ENCODE results near the gene ZNF780A. TPM values are rescaled to one million over a fixed set of nuclear protein-coding genes. Genes with fewer than 3 reads are reported as not detected.
"Not testable (repeated sequence)": the region's sequence is repeated elsewhere in the genome, so short reads cannot be mapped to it uniquely, and the experiment has no call there.

ZNF780A gene
- total RNA-seq, 2 donors from 2014 or later: 6.4 to 9.5 TPM

DNA sequence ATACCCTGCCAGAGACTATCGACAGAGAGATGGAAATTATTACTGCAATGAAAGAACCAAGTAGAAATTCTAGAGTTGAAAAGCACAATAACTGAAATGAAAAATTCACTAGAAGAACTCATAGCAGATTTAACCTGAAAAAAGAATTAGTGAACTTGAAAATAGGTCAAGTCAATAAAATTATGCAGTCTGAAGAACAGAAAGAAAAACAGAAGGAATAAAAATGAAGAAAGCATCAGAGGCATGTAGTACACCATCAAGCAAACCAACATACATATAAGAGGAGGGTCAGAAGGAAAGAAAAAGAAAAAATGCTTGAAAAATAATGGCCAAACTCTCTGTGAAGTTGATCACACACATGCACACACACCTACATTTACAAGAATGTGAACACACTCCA lies 31.1 kb downstream of the ZNF780A start:
- ATAC-seq (no peak), DNase-seq (no peak)
- H3K36me3 Mint-ChIP-seq (ENCODE audit: low read depth): peaks cover 2% of the 10 kb centered on the region
- no peak overlapping the region for H3K27ac Mint-ChIP-seq
- H3K27me3 Mint-ChIP-seq: no peaks in the 10 kb centered on the region
- no peak overlapping the region for H3K4me3 Mint-ChIP-seq
- peaks cover 15% of the 10 kb centered on the region for H3K4me1 Mint-ChIP-seq
- H3K9me3 ChIP-seq (ENCODE audit: control insufficient read depth, low read length, poor library complexity, severe bottlenecking): peaks cover 7% of the 10 kb centered on the region

- Mint-ChIP-seq H3K4me1 (peaks cover 29% of the 10 kb centered on the region), H3K36me3 (ENCODE audit: low read depth) (peaks cover 2% of the 10 kb centered on the region), H3K27ac (no peak overlapping the region), H3K27me3 (no peaks in the 10 kb centered on the region), H3K4me3 (no peak overlapping the region)
- ATAC-seq (no peak), DNase-seq (no peak)
- H3K9me3 ChIP-seq (ENCODE audit: control insufficient read depth, low read length, poor library complexity, severe bottlenecking): peaks cover 4% of the 10 kb centered on the region
These were observed 33.6 kb downstream of the ZNF780A start for GRCh38 chr19:40057166-40057565.

GRCh38 chr19:40056505-40056904 lies 34.2 kb downstream of the ZNF780A start:
- no peak for DNase-seq
- Mint-ChIP-seq H3K36me3 (ENCODE audit: low read depth) (peaks cover 2% of the 10 kb centered on the region), H3K4me1 (peaks cover 29% of the 10 kb centered on the region), H3K4me3 (peak overlapping the region; percentile 97), H3K27ac (peak overlapping the region; percentile 96), H3K27me3 (no peaks in the 10 kb centered on the region)
- H3K9me3 ChIP-seq (ENCODE audit: control insufficient read depth, low read length, poor library complexity, severe bottlenecking): peaks cover 4% of the 10 kb centered on the region
- ATAC-seq: no peak

GRCh38 chr19:40055832-40056504 lies 34.8 kb downstream of the ZNF780A start, which contains the start of gene ZNF780B:
Gene ZNF780B (minus strand): TSS chr19:40056231. CDS start chr19:40050332, 5,899 bp downstream.
- Mint-ChIP-seq H3K27me3 (no peaks in the 10 kb centered on the region), H3K4me1 (peaks cover 29% of the 10 kb centered on the region), H3K27ac (peak within 1 kb of the TSS; percentile 96), H3K36me3 (ENCODE audit: low read depth) (peaks cover 2% of the 10 kb centered on the region), H3K4me3 (peak within 1 kb of the TSS; percentile 97)
- ATAC-seq (peak; percentile 95), DNase-seq (peak; percentile 24 to 35 (median 35))
- H3K9me3 ChIP-seq (ENCODE audit: control insufficient read depth, low read length, poor library complexity, severe bottlenecking): peaks cover 4% of the 10 kb centered on the region

DNA sequence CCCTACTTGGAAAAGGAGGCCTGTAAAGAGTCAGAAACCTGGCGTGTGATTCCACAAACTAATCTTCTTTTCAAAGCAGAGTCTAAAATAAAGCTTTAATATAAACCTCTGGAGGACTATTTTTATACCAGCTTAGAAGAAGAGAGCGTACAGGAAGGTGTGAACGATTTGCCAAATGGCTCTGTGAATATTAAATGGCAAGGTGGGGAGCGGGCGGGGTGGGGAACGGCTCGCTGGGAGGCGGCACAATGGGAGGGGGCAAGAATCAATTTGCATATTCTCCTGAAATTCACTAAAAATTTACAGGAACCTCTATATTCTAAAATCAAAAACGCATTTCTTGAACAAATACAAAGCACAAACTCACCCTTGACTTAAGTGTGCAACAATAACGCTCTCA lies 35.7 kb downstream of the ZNF780A start:
- H3K4me3 Mint-ChIP-seq: peak overlapping the region; percentile 97
- peak overlapping the region; percentile 96 for H3K27ac Mint-ChIP-seq
- no peaks in the 10 kb centered on the region for H3K27me3 Mint-ChIP-seq
- H3K4me1 Mint-ChIP-seq: peaks cover 29% of the 10 kb centered on the region
- peaks cover 5% of the 10 kb centered on the region for H3K36me3 Mint-ChIP-seq (ENCODE audit: low read depth)
- DNase-seq (no peak), ATAC-seq (no peak)
- H3K9me3 ChIP-seq (ENCODE audit: control insufficient read depth, low read length, poor library complexity, severe bottlenecking): peaks cover 4% of the 10 kb centered on the region

- no peak for ATAC-seq
- no peak overlapping the region for H3K27ac Mint-ChIP-seq
- no peak for DNase-seq
- peaks cover 5% of the 10 kb centered on the region for H3K36me3 Mint-ChIP-seq (ENCODE audit: low read depth)
- H3K9me3 ChIP-seq (ENCODE audit: control insufficient read depth, low read length, poor library complexity, severe bottlenecking): peaks cover 4% of the 10 kb centered on the region
- H3K4me1 Mint-ChIP-seq: peaks cover 29% of the 10 kb centered on the region
- H3K4me3 Mint-ChIP-seq: peak overlapping the region; percentile 97
- no peaks in the 10 kb centered on the region for H3K27me3 Mint-ChIP-seq
These were observed 36.1 kb downstream of the ZNF780A start for GRCh38 chr19:40054632-40055031.

GRCh38 chr19:40053491-40053890 lies 37.3 kb downstream of the ZNF780A start:
- H3K4me3 Mint-ChIP-seq: no peak overlapping the region

DNA sequence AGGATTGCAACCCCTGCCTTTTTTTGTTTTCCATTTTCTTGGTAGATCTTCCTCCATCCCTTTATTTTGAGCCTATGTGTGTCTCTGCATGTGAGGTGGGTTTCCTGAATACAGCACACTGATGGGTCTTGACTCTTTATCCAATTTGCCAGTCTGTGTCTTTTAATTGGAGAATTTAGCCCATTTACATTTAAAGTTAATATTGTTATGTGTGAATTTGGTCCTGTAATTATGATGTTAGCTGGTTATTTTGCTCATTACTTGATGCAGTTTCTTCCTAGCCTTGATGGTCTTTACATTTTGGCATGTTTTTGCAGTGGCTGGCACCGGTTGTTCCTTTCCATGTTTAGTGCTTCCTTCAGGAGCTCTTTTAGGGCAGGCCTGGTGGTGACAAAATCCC lies 49.0 kb downstream of the ZNF780A start:
- not testable (repeated sequence) for H3K4me3 Mint-ChIP-seq; ATAC-seq; H3K27ac Mint-ChIP-seq; H3K9me3 ChIP-seq (ENCODE audit: control insufficient read depth, low read length, poor library complexity, severe bottlenecking); DNase-seq; H3K27me3 Mint-ChIP-seq; H3K4me1 Mint-ChIP-seq
- H3K36me3 Mint-ChIP-seq (ENCODE audit: low read depth): peaks cover 16% of the 10 kb centered on the region

More at GRCh38 chr19:40053491-40053890, 37.3 kb downstream of the ZNF780A start:
- no peaks in the 10 kb centered on the region for H3K9me3 ChIP-seq (ENCODE audit: control insufficient read depth, low read length, poor library complexity, severe bottlenecking)
- ATAC-seq: no peak
- Mint-ChIP-seq H3K36me3 (ENCODE audit: low read depth) (peaks cover 4% of the 10 kb centered on the region), H3K4me1 (peaks cover 29% of the 10 kb centered on the region), H3K27ac (no peak overlapping the region), H3K27me3 (no peaks in the 10 kb centered on the region)
- DNase-seq: no peak

DNA sequence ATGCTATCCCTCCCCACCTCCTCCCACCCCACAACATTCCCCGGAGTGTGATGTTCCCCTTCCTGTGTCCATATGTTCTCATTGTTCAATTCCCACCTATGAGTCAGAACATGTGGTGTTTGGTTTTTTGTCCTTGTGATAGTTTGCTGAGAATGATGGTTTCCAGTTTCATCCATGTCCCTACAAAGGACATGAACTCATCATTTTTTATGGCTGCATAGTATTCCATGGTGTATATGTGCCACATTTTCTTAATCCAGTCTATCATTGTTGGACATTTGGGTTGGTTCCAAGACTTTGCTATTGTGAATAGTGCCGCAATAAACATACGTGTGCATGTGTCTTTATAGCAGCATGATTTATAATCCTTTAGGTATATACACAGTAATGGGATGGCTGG lies 52.7 kb downstream of the ZNF780A start:
- ATAC-seq; DNase-seq; H3K27ac Mint-ChIP-seq; H3K4me3 Mint-ChIP-seq; H3K36me3 Mint-ChIP-seq (ENCODE audit: low read depth); H3K4me1 Mint-ChIP-seq; H3K27me3 Mint-ChIP-seq: not testable (repeated sequence)
- H3K9me3 ChIP-seq (ENCODE audit: control insufficient read depth, low read length, poor library complexity, severe bottlenecking): peaks cover 12% of the 10 kb centered on the region

- DNase-seq (no peak), ATAC-seq (no peak)
- Mint-ChIP-seq H3K36me3 (ENCODE audit: low read depth) (peaks cover 2% of the 10 kb centered on the region), H3K27ac (no peak overlapping the region), H3K27me3 (no peaks in the 10 kb centered on the region), H3K4me1 (no peaks in the 10 kb centered on the region), H3K4me3 (no peak overlapping the region)
- peaks cover 21% of the 10 kb centered on the region for H3K9me3 ChIP-seq (ENCODE audit: control insufficient read depth, low read length, poor library complexity, severe bottlenecking)
These were observed 54.7 kb downstream of the ZNF780A start for GRCh38 chr19:40035996-40036395.

- H3K4me1 Mint-ChIP-seq: no peaks in the 10 kb centered on the region
- no peak for ATAC-seq
- peaks cover 2% of the 10 kb centered on the region for H3K36me3 Mint-ChIP-seq (ENCODE audit: low read depth)
- no peaks in the 10 kb centered on the region for H3K27me3 Mint-ChIP-seq
- H3K9me3 ChIP-seq (ENCODE audit: control insufficient read depth, low read length, poor library complexity, severe bottlenecking): peaks cover 25% of the 10 kb centered on the region
- H3K4me3 Mint-ChIP-seq: no peak overlapping the region
- no peak for DNase-seq
- no peak overlapping the region for H3K27ac Mint-ChIP-seq
These were observed 56.7 kb downstream of the ZNF780A start for GRCh38 chr19:40033989-40034560.

DNA sequence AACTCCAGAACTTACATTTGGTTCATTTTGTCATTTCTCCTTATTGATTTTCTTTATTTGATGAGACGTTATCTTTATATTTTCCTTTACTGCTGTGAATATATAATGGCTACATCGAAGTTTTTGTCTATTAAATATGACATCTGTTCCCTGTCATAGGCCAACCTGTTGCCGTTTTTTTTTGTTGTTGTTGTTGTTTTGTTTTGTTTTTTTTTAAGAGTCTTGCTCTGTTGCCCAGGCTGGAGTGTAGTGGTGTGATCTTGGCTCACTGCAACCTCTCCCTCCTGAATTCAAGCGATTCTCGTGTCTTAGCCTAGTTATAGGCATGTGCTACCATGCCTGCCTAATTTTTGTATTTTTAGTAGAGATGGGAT lies 64.2 kb downstream of the ZNF780A start:
- H3K9me3 ChIP-seq (ENCODE audit: control insufficient read depth, low read length, poor library complexity, severe bottlenecking): peaks cover 49% of the 10 kb centered on the region
- Mint-ChIP-seq H3K4me1 (no peaks in the 10 kb centered on the region), H3K36me3 (ENCODE audit: low read depth) (no peaks in the 10 kb centered on the region), H3K4me3 (no peak overlapping the region), H3K27me3 (no peaks in the 10 kb centered on the region), H3K27ac (no peak overlapping the region)
- DNase-seq: no peak
- ATAC-seq: no peak

GRCh38 chr19:40025938-40026596 lies 64.7 kb downstream of the ZNF780A start:
- H3K9me3 ChIP-seq (ENCODE audit: control insufficient read depth, low read length, poor library complexity, severe bottlenecking): peaks cover 44% of the 10 kb centered on the region
- ATAC-seq: no peak
- no peak overlapping the region for H3K4me3 Mint-ChIP-seq
- DNase-seq: no peak
- H3K27ac Mint-ChIP-seq: no peak overlapping the region
- no peaks in the 10 kb centered on the region for H3K27me3 Mint-ChIP-seq
- no peaks in the 10 kb centered on the region for H3K4me1 Mint-ChIP-seq
- H3K36me3 Mint-ChIP-seq (ENCODE audit: low read depth): no peaks in the 10 kb centered on the region
